Measurements from ENCODE around the gene SOBP. TPM values are rescaled to one million over a fixed set of nuclear protein-coding genes. Genes with fewer than 3 reads are reported as not detected.

The SOBP gene
- total RNA-seq, 2 experiments from 2014 or later, result 0.05 to 0.17 TPM

- Mint-ChIP-seq H3K4me3 (peak overlapping the region; percentile 68), H3K36me3 (ENCODE audit: low read depth) (no peaks in the 10 kb centered on the region), H3K27ac (peak overlapping the region; percentile 83), H3K27me3 (no peaks in the 10 kb centered on the region), H3K4me1 (ENCODE audit: low read depth) (peaks cover 14% of the 10 kb centered on the region), H3K9me3 (no peaks in the 10 kb centered on the region)
- H3K9me3 ChIP-seq (ENCODE audit: control insufficient read depth in 1 of 2, insufficient read depth in 1 of 2, low read length in 2 of 2), result no peaks in the 10 kb centered on the region
- DNase-seq, result peak; percentile 80 to 93 (median 86)
- H3K36me3 ChIP-seq (ENCODE audit: insufficient read depth, low read length), result no peaks in the 10 kb centered on the region
- ATAC-seq (ENCODE audit: poor library complexity), result peak; percentile 98
- peak overlapping the region; percentile 18 for H3K4me3 ChIP-seq (ENCODE audit: low read length)
- intact Hi-C loops (cut with DNase I, micrococcal nuclease), result loop anchor here (1.0 to 10.0 kb wide), 7 partner anchors 173 to 852 kb away; no protein-coding TSS in a partner anchor
- ChIA-PET CTCF (interaction anchor here (0.6 to 3.6 kb wide), 7 partner anchors 12 to 422 kb away, joined by 3 to 39 read pairs (median 5); no protein-coding TSS in a partner anchor), POLR2A (interaction anchor here (1.2 to 1.4 kb wide), 2 partner anchors 173 to 192 kb away, joined by 3 to 4 read pairs; no protein-coding TSS in a partner anchor)
- H3K27me3 ChIP-seq (ENCODE audit: control insufficient read depth in 1 of 2, insufficient read depth in 2 of 2, low read length in 2 of 2), result no peaks in the 10 kb centered on the region
- TF ChIP-seq, protein P1, sequence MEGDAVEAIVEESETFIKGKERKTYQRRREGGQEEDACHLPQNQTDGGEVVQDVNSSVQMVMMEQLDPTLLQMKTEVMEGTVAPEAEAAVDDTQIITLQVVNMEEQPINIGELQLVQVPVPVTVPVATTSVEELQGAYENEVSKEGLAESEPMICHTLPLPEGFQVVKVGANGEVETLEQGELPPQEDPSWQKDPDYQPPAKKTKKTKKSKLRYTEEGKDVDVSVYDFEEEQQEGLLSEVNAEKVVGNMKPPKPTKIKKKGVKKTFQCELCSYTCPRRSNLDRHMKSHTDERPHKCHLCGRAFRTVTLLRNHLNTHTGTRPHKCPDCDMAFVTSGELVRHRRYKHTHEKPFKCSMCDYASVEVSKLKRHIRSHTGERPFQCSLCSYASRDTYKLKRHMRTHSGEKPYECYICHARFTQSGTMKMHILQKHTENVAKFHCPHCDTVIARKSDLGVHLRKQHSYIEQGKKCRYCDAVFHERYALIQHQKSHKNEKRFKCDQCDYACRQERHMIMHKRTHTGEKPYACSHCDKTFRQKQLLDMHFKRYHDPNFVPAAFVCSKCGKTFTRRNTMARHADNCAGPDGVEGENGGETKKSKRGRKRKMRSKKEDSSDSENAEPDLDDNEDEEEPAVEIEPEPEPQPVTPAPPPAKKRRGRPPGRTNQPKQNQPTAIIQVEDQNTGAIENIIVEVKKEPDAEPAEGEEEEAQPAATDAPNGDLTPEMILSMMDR (IDR thresholded peaks at IDR 0.05), result peak; percentile 90
- peaks cover 18% of the 10 kb centered on the region for H3K4me1 ChIP-seq (ENCODE audit: insufficient read depth, low read length)
- H3K27ac ChIP-seq (ENCODE audit: low read depth in 1 of 2, low read length in 2 of 2), result peak overlapping the region in 1 of 2 donors; percentile 18
Measured at GRCh38 chr6:107674995-107675738, 185.2 kb downstream of the SOBP start.

DNA sequence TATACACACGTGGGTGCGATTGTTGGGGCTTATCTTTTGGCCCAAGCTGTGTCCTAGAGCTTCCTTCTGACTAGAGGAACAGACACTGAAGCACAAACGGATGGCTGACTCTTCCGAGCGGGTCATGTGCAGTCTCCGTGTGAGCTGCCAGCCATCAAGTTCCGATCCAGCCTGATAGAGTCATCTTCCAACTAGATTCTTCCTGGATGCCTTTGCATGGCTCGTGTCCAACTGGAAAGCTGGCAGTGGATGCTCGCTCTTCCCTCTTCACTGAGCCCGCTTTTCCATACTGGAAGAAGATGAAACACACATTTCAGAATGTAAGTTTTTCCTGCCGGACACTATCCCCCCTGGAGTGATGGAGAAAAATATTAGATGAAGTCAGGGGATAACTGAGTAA lies 186.1 kb downstream of the SOBP start:
- TF ChIP-seq, protein P1 (IDR thresholded peaks at IDR 0.05), result no peak

DNA sequence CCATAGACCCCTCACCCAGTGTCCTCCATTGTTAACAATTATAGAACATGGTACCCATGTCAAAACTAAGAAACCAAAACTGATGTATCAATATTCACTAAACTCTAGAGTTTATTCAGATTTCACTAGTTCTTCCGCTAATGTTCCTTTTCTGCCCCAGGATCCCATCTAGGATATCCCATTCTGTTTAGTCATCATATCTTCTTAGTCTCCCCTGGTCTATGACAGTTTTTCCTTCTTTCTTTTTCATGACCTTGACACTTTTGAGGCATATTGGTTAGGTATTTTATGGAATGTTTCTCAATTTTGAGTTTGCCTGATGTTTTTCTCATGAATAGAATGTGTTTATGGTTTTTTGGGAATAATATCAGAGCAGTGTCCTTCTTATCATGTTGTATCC lies 187.5 kb downstream of the SOBP start:
- Histone ChIP-seq H3K4me1 (ENCODE audit: insufficient read depth, low read length) (peaks cover 11% of the 10 kb centered on the region), H3K27me3 (ENCODE audit: control insufficient read depth in 1 of 2, insufficient read depth in 2 of 2, low read length in 2 of 2) (no peaks in the 10 kb centered on the region), H3K9me3 (ENCODE audit: control insufficient read depth in 1 of 2, insufficient read depth in 1 of 2, low read length in 2 of 2) (no peaks in the 10 kb centered on the region), H3K4me3 (ENCODE audit: low read length) (no peak overlapping the region), H3K27ac (ENCODE audit: low read depth in 1 of 2, low read length in 2 of 2) (no peak overlapping the region), H3K36me3 (ENCODE audit: insufficient read depth, low read length) (no peaks in the 10 kb centered on the region)
- H3K4me1 Mint-ChIP-seq (ENCODE audit: low read depth), result peaks cover 4% of the 10 kb centered on the region
- no peaks in the 10 kb centered on the region for H3K9me3 Mint-ChIP-seq
- H3K36me3 Mint-ChIP-seq (ENCODE audit: low read depth), result no peaks in the 10 kb centered on the region
- no peak overlapping the region for H3K27ac Mint-ChIP-seq
- TF ChIP-seq, protein P1 (IDR thresholded peaks at IDR 0.05), result no peak
- intact Hi-C loops (cut with DNase I, micrococcal nuclease), result loop anchor here in 1 of 2 experiments (10.0 kb wide), 1 partner anchor 543 kb away; no protein-coding TSS in a partner anchor
- ChIA-PET POLR2A (no interaction called here), CTCF (interaction anchor here (0.6 to 3.6 kb wide), 4 partner anchors 26 to 816 kb away, joined by 3 to 39 read pairs (median 14); no protein-coding TSS in a partner anchor)
- DNase-seq (no peak), ATAC-seq (ENCODE audit: poor library complexity) (no peak)
- no peak overlapping the region for H3K4me3 Mint-ChIP-seq
- H3K27me3 Mint-ChIP-seq, result no peaks in the 10 kb centered on the region

More for the DNA sequence above, 186.1 kb downstream of the SOBP start:
- Histone ChIP-seq H3K9me3 (ENCODE audit: control insufficient read depth in 1 of 2, insufficient read depth in 1 of 2, low read length in 2 of 2) (no peaks in the 10 kb centered on the region), H3K27ac (ENCODE audit: low read depth in 1 of 2, low read length in 2 of 2) (no peak overlapping the region), H3K4me3 (ENCODE audit: low read length) (no peak overlapping the region), H3K27me3 (ENCODE audit: control insufficient read depth in 1 of 2, insufficient read depth in 2 of 2, low read length in 2 of 2) (no peaks in the 10 kb centered on the region), H3K36me3 (ENCODE audit: insufficient read depth, low read length) (no peaks in the 10 kb centered on the region), H3K4me1 (ENCODE audit: insufficient read depth, low read length) (peaks cover 14% of the 10 kb centered on the region)
- ChIA-PET CTCF (interaction anchor here (1.0 to 3.6 kb wide), 4 partner anchors 25 to 192 kb away, joined by 4 to 39 read pairs (median 14); no protein-coding TSS in a partner anchor), POLR2A (no interaction called here)
- H3K9me3 Mint-ChIP-seq, result no peaks in the 10 kb centered on the region
- no peaks in the 10 kb centered on the region for H3K36me3 Mint-ChIP-seq (ENCODE audit: low read depth)
- no peaks in the 10 kb centered on the region for H3K27me3 Mint-ChIP-seq
- ATAC-seq (ENCODE audit: poor library complexity), result no peak
- peaks cover 7% of the 10 kb centered on the region for H3K4me1 Mint-ChIP-seq (ENCODE audit: low read depth)
- no peak for DNase-seq
- no peak overlapping the region for H3K27ac Mint-ChIP-seq
- no peak overlapping the region for H3K4me3 Mint-ChIP-seq
- intact Hi-C loops (cut with DNase I, micrococcal nuclease), result loop anchor here in 1 of 2 experiments (10.0 kb wide), 1 partner anchor 541 kb away; no protein-coding TSS in a partner anchor
